ENCODE results near the gene SH3BP4.

Gene SH3BP4

DNA sequence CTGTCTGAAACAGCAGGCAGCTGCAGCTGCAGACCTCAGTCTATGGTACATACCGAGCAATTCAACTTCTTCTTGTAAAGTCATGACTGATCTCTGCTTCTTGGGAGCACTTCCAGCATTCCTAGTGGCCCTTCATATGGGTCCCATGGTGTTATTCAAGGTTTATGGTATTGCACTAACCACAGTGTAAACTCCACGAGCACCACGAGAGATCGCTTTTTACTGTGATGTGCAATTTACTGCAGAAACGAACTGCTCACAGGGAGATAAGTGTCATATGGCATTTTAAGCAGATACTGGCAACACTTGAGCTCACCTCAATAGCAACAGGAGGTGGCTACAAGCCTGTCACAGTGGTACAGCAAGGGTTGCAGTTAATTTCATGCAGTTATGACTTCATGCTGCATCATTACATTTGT, 38.6 kb upstream of the SH3BP4 start:
- TF ChIP-seq, protein P1, sequence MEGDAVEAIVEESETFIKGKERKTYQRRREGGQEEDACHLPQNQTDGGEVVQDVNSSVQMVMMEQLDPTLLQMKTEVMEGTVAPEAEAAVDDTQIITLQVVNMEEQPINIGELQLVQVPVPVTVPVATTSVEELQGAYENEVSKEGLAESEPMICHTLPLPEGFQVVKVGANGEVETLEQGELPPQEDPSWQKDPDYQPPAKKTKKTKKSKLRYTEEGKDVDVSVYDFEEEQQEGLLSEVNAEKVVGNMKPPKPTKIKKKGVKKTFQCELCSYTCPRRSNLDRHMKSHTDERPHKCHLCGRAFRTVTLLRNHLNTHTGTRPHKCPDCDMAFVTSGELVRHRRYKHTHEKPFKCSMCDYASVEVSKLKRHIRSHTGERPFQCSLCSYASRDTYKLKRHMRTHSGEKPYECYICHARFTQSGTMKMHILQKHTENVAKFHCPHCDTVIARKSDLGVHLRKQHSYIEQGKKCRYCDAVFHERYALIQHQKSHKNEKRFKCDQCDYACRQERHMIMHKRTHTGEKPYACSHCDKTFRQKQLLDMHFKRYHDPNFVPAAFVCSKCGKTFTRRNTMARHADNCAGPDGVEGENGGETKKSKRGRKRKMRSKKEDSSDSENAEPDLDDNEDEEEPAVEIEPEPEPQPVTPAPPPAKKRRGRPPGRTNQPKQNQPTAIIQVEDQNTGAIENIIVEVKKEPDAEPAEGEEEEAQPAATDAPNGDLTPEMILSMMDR (conservative IDR thresholded peaks at IDR 0.05; ENCODE audit: low read depth, low read length), result no peak

DNA sequence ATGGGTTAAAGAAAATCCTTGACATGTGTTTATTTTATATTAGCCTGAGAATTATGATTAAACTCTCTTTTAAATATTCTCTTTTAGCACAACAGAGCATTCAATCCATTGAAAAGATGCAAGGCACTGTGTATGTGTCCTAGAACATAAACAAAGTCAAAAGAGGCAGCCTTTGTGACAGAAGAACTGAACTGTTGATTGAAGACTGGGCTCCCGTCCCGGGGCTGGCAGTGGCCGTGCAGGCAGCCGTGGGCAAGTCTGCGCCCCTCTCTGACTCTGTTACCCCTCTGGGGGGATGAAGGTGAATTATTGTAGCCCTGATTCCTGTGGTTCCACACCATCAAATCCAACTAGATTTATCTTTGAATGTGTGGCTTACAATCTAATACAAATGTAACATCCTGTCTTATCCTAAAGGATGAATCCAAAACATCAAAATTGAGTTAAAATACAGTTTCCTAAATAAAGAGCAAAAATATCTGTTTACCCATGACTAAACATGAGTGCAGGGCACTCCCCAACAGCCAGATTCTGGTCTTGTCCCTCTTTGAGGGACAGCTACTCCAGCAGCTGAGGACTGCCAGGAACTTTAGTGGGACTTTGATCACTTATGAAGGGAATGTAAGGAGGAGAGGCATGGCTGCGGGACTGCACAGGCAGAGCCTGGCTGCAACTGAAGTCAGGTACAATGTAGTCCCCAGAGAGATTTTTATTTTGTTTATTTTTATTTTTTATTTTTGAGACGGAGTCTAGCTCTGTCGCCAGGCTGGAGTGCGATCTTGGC, 37.3 kb upstream of the SH3BP4 start:
- no peak for DNase-seq (ENCODE audit: low read depth)
- TF ChIP-seq, protein P1 (conservative IDR thresholded peaks at IDR 0.05; ENCODE audit: low read depth, low read length), result no peak
- no peak overlapping the region for H3K4me3 ChIP-seq (ENCODE audit: low read length)

More for the DNA sequence above, 38.6 kb upstream of the SH3BP4 start:
- no peak for DNase-seq (ENCODE audit: low read depth)
- no peak overlapping the region for H3K4me3 ChIP-seq (ENCODE audit: low read length)

DNA sequence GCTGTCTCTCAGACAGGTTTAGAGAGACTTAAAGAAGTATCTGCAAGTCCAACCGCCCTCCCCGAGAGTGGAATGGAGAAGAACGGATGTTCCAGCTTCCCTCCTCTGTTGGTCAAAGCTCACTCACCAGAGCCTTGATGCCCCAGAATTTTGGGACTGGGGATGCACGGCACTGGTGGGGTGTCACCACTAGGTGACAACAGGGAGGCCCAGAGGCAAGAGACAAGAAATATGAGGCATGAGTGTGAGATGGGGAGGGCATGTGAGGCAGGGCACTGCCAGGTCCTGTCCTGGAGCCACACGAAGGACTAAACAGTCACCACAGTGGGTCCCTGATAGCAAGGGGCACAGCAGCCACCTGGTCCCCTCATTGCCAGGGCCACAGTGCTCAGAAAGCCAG, 35.1 kb upstream of the SH3BP4 start:
- H3K4me3 ChIP-seq (ENCODE audit: low read length), result no peak overlapping the region
- DNase-seq (ENCODE audit: low read depth), result no peak
- TF ChIP-seq, protein P1 (conservative IDR thresholded peaks at IDR 0.05; ENCODE audit: low read depth, low read length), result no peak

DNA sequence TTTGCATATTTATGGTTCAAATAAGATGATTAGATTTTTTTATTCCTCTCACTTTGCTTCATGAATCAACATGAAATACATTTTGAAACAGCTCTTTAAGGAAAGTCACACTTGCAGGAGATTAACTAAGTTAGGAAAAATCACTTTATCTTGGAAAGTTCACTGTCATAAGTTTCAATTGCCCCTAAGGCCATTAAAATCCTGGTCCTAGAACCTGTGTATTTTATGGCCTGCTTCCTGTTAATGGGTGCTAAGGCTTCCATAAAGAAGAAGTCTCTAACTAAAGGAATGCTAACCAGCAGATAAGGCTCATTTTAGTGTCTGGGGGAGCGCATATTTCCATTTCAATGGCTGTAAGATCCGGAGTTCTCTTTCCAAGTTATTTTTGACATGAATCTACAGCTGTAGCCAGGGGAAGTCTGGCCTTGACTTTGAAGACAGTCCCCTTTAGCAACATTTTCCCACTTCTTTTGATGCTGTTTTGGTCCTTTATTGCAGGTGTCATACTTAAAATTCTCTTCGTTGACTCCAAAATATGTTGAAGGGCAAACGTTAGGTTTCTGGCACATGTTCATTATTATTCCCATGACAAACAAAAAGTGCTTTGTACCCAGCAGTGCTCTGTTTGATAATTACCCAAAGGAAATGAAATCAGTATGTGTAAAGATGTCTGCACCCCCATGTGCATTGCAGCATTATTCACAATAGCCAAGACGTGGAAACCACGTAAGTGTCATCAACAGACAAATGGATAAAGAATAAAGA, 34.4 kb upstream of the SH3BP4 start:
- TF ChIP-seq, protein P1 (conservative IDR thresholded peaks at IDR 0.05; ENCODE audit: low read depth, low read length), result no peak
- no peak for DNase-seq (ENCODE audit: low read depth)

DNA sequence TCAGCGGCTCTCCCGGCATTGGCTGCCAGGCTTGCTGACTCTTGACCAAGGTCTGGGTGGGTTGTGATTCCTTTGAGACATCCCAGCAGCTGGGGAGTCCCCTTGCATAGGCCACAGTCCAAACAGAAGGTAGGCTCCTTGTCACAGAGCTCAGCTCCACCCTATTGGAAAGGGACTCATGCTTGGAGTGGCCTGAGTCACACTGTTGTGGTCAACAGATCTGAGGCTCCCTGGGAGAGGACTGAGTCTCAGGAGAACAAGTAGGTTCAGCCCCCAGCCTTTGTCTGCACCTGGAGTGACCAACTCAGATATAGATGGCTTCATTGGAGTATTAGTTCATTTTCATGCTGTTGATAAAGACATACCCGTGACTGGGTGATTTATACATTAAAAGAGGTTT, 32.1 kb upstream of the SH3BP4 start:
- TF ChIP-seq, protein P1 (conservative IDR thresholded peaks at IDR 0.05; ENCODE audit: low read depth, low read length), result no peak
- H3K4me3 ChIP-seq (ENCODE audit: low read length), result no peak overlapping the region
- no peak for DNase-seq (ENCODE audit: low read depth)

More for the DNA sequence above, 34.4 kb upstream of the SH3BP4 start:
- H3K4me3 ChIP-seq (ENCODE audit: low read length), result no peak overlapping the region

DNA sequence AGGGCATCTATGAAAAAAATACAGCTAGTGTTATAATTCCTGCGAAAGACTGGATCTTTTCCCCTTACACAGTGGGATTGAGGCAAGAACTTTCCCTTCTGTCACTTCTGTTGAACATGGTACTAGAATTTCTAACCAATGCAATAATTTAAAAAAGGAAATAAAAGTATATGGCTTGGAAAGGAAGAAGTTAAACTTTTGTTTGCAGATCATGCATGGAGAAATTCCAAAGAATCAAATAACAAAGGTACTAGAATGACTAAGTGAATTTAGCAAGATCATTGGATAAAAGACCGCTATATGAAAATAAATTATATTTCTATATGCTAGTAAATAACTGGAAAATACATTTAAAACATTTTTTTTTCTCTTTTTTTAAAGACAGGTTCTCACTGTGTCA, 31.0 kb upstream of the SH3BP4 start:
- TF ChIP-seq, protein P1 (conservative IDR thresholded peaks at IDR 0.05; ENCODE audit: low read depth, low read length), result no peak
- DNase-seq (ENCODE audit: low read depth), result no peak

More for the DNA sequence above, 31.0 kb upstream of the SH3BP4 start:
- H3K4me3 ChIP-seq (ENCODE audit: low read length), result no peak overlapping the region

Measured in retinal pigment epithelial cell (primary cell).